ENCODE results near the gene SIGMAR1.
A peak's percentile ranks its signal among the peaks of the same experiment; 100 is the strongest.

Gene SIGMAR1

DNA sequence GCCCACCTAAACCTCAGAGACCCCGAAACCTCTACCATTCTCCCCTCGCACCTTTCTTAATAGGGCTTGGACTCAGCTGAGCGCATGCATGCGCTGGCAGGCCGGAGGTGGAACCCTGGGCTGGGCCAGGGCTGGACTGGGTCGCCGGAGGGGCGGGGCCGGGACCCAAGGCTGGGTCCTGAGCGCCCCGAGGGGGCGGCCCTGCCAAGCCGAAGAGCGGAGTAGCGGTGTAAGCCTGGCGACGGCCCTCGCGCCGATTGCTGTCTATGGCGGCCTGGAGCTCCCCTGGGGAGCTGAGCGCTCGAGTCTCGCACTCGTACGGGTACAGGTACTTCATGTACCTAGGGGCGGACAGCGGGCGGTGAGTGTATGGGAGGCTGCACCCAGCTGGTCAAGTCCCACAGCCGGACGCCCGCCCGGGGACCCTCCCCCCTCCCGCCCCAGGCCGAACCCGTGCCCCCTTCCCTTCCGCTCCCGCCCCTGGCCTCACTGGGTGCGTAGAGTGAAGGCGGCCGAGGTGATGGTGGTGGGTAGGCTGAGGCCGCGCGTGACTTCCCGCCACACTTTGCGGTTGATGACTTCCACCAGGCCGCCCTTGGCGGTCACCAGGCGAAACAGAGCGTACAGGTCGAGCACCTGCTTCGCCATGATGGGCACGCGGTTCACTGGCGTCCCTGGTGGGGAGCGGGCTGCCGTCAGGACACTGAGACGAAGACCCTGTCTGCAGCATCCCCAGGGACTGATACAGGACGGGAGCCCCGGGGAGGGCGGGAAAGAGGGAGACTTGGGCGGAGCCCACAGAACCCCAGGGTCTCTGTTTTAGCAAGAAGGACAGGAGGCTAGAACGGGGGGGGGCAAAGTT is 14.0 kb downstream of the SIGMAR1 start:
- no peak overlapping the region for H3K27ac ChIP-seq
- no peak for TF ChIP-seq CTCF (IDR thresholded peaks at IDR 0.05)
- no peak for TF ChIP-seq ZFX (IDR thresholded peaks at IDR 0.05; ENCODE audit: borderline replicate concordance)

DNA sequence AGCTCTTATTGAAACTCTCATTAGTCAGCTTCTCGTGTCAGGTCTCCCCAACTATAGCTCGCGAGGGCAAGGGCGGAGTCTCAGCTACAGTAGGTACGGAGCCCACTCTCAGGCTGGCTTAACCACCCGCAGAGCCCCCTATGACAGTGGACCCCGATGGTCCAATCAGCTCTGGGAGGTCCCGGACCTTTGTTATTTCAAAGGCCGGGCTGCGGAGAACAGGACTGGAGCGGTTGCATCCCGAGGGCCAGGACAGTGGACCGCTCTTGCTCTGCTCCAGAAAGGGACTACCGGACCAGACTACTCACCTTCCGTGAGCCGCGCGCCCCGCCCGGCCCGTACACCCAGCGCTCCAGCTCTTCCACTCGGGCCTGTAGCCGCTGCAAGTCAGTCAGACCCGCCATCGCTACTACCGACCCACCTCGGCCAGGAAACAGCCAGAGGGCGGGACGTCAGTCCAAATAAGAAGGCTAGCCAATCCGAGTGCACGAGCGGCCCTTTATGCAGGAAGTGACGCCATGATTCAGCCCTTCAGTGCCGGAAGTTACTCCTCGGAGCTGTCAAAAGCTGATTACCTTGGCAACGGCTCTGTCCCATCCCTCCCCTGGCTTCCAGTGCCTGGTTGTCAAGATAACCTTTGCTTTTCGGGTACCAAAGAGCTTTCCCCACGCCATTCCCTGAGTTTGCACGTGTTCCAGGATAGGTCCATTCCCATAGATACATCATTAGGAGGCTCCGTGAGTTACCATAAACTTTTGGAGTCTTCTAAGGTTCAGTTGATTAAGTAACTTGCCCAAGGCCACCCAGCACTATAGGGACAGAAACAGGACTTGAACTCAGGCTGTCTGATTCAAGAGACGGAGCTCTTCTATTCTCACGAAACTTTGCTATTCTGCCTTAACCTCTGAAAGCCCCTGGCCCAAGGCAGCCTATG is 17.3 kb downstream of the SIGMAR1 start, which contains the start of gene DCTN3:
Gene DCTN3, minus strand, starts transcription at position 435 of the 934 bp plus-strand sequence. Its CDS starts 31 bp downstream, at position 404.
- TF ChIP-seq ZFX (IDR thresholded peaks at IDR 0.05; ENCODE audit: borderline replicate concordance) (no peak), CTCF (IDR thresholded peaks at IDR 0.05) (no peak)
- peak within 1 kb of the TSS; percentile 55 for H3K27ac ChIP-seq

GRCh38 chr9:34615132-34615531 is 22.5 kb downstream of the SIGMAR1 start:
- TF ChIP-seq ZFX (IDR thresholded peaks at IDR 0.05; ENCODE audit: borderline replicate concordance), result no peak
- no peak for TF ChIP-seq CTCF (IDR thresholded peaks at IDR 0.05)

DNA sequence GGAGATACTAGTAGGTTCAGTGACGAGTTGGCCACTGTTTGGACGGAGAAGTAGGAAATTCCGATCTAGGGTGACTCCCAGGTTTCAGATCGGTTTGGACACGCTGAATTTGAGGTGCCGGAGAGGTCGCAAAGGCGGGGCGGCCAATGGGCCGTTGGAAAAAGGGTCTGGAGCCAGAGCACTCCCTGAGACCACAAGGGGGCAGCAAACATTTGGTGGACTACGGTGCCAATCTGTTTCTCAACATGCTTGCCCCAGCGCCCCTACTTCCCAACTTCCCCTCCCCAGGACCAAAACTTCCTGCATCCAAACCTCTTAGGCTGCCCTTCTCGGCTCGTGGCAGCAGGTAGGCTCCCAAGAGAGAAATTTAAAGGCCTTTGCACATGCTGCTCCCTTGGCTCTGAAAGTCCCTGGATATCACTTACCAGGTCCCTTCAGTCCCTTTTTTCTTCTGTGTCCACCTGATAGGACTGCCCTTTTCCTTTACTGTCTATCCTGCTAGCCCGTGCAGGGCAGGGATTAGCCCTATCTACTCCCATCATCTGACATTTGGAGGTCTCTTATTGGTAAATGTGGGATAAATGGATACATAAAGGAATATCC is 24.7 kb downstream of the SIGMAR1 start:
- peak overlapping the region; percentile 88 for H3K27ac ChIP-seq
- TF ChIP-seq ZFX (IDR thresholded peaks at IDR 0.05; ENCODE audit: borderline replicate concordance) (no peak), CTCF (IDR thresholded peaks at IDR 0.05) (peak; percentile 98)

More at GRCh38 chr9:34615132-34615531, 22.5 kb downstream of the SIGMAR1 start:
- H3K27ac ChIP-seq, result no peak overlapping the region

DNA sequence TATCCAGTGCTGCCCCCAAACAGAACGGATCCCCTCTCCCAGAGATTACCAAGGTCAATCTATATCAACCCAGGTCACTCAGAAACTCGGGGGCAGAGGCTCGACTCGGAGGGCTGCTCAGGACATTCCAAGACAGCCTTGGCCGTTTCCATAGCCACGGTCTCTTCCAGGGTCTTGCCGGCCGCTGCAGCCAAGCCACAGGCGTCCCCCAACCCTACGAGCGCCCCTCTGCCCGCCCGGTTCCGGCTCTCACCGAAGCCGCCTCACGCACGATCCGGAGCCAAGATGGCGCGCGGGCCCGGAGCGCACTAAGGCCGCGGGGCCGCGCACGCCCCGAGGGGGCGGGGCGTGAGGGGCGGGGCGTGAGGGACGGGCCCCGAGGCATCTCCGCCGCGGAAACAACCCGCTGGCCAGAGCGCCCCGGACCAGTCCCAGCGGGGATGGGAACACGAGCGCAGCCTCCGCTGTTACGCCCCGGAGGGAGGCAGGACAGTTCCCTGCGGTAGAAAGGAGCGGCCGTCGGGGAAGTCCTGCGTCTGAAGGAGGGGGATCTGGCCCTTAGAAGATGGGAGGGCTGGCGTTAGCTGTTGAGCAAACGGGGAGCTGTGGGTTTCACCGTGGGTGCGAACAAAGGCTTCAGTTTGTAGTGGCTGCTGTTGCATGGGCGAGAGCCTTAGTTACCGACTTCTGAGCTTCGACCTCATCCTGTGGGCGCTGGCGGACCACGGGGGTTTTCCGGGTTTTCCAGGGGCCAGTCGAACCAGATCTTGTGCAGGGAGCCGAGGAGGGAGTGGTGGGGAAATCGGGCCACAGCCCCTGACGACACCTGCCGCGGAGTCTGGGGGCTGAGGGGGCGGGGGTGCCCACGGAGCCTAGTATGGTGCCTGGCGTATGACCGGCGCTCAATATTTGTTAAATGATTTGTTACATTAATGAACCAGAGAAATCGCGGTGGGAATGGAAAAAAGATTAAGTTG is 25.5 kb downstream of the SIGMAR1 start, which contains the start of gene RPP25L:
Gene RPP25L, minus strand, starts transcription at position 287 of the 977 bp plus-strand sequence. CDS start 801 bp downstream, outside the sequence.
- TF ChIP-seq CTCF (IDR thresholded peaks at IDR 0.05), result no peak
- no peak for TF ChIP-seq ZFX (IDR thresholded peaks at IDR 0.05; ENCODE audit: borderline replicate concordance)
- H3K27ac ChIP-seq, result peak within 1 kb of the TSS; percentile 88

DNA sequence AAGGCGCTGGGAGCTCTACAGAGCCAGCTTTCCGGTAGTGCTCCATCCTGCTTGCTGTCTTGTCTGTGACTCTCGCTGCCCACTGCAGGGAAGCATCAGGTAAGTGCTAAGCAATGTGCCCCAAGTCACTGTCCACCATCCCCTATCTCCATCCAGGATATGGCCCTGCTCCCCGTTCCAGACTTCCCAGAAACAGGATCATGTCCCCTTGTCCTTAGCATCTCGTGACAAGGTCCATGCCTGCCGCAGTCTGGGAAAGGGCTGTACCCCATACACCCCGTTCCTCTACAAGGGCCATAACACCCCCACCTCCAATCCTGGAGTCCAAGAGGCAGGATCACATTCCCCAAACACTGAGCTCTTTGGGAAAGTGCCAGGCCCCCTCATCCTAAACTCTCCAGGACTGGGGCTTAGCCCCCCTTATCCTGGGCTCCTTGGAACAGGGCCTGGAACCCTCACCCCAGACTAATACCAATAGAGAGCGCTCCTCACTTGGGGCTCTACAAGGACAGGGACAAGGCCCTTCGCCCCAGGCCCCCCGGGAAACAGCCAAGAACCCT is 26.3 kb downstream of the SIGMAR1 start:
- TF ChIP-seq ZFX (IDR thresholded peaks at IDR 0.05; ENCODE audit: borderline replicate concordance), result no peak
- TF ChIP-seq CTCF (IDR thresholded peaks at IDR 0.05), result no peak
- peak overlapping the region; percentile 88 for H3K27ac ChIP-seq
